Measurements from ENCODE around the gene NXN.
"Not testable (repeated sequence)": the region's sequence is repeated elsewhere in the genome, so short reads cannot be mapped to it uniquely, and the experiment has no call there.

DNA sequence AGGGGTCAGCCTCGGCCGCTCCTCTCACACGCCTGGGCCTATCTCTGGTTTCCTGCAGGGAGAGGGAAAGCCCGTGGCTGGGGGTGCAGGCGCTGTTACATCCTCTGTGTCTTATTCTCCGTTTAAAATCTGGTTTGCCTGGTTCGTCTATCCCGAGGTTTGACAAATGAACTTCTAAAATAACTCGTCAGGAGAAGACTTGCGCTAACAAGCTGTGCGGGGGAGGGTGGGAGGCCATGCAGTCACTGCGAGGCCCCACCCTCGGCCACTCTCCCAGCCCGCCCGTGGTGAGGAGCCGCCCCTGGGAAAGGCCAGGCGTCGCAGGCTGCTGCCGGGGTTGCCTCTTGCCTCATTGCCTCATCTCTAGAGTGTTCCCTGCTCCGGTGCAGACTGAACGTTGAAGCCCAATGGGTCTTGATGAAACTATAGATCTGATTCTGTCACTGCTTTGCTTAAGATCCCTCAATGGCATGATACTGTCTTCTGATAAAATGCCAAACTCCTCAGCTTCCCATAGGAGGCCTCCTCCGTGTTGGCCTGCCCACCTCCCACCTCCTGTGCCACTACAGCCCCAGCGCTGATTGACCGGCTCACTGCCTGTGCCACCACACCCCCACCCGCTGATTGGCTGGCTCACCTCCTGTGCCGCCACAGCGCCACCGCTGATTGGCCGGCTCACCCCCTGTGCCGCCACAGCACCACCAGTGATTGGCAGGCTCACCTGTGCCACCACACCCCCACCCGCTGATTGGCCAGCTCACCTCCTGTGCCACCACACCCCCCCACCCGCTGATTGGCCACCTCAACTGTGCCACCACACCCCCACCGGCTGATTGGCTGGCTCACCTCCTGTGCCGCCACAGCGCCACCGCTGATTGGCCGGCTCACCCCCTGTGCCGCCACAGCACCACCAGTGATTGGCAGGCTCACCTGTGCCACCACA lies 189.4 kb downstream of the NXN start:
- TF ChIP-seq, protein P1, sequence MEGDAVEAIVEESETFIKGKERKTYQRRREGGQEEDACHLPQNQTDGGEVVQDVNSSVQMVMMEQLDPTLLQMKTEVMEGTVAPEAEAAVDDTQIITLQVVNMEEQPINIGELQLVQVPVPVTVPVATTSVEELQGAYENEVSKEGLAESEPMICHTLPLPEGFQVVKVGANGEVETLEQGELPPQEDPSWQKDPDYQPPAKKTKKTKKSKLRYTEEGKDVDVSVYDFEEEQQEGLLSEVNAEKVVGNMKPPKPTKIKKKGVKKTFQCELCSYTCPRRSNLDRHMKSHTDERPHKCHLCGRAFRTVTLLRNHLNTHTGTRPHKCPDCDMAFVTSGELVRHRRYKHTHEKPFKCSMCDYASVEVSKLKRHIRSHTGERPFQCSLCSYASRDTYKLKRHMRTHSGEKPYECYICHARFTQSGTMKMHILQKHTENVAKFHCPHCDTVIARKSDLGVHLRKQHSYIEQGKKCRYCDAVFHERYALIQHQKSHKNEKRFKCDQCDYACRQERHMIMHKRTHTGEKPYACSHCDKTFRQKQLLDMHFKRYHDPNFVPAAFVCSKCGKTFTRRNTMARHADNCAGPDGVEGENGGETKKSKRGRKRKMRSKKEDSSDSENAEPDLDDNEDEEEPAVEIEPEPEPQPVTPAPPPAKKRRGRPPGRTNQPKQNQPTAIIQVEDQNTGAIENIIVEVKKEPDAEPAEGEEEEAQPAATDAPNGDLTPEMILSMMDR (IDR thresholded peaks at IDR 0.05), result not testable (repeated sequence)
- TF ChIP-seq ZFX (IDR thresholded peaks at IDR 0.05; ENCODE audit: borderline replicate concordance), result not testable (repeated sequence)
